Hepatocyte (in vitro differentiated cells): Measurements from ENCODE around the gene KLF2.

Experiments used
- EZH2phosphoT487 ChIP-seq: fragments of 200-600 bp; sonication (generic); IDR thresholded peaks from one replicate; pipeline ENCODE4 v1.6.1; 2018; ENCODE audit warnings: antibody characterized with exemption, mild to moderate bottlenecking, low read depth, moderate library complexity; ENCODE audit not compliant: unreplicated experiment, severe bottlenecking
- TF ChIP-seq, protein P1 (sequence below): fragments of 200-600 bp; sonication (generic); IDR thresholded peaks from 2 replicates; pipeline ENCODE4 v1.5.1; 2016; ENCODE audit warnings: antibody characterized with exemption, mild to moderate bottlenecking; ENCODE audit not compliant: poor library complexity

DNA sequence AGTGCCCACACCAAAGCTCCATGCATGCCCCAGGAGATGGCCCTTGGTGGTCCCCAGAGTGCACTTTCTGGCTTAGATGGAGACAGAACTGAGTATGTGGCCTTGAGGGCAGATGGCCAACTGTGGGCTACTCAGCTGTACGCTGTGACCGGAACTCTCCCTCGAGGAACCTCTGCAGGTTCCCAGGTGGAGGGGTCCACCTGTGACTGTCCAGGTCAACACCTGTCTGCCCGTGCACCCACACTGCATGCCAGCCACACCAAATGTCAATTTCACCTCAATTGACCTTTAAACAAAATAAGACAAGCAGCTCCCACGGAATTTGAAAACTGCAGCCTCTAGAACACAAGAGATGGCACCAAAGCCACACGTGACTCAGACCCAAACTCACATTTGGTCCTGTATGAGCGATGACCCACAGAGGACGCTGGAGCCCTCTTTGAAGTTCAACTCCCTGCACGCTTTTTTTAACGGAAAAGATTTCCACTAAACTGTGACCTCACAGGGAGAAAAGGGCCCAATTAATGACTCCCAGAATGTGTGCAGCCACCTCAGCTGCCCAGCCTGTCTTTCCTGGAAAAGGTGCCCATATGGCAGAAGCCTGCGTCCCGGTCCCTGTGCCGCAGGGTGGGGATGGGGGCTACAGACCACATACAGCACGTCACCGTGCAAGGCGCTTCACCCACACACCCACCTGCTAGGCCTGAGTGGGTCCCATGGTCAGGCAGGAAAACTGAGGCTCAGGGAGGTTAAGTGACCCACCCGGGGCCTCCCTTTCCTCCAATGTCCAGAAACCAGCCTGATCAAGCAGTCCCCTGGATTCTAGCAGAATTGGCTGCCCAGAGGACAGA, 47.7 kb downstream of the KLF2 start:
- TF ChIP-seq, protein P1, sequence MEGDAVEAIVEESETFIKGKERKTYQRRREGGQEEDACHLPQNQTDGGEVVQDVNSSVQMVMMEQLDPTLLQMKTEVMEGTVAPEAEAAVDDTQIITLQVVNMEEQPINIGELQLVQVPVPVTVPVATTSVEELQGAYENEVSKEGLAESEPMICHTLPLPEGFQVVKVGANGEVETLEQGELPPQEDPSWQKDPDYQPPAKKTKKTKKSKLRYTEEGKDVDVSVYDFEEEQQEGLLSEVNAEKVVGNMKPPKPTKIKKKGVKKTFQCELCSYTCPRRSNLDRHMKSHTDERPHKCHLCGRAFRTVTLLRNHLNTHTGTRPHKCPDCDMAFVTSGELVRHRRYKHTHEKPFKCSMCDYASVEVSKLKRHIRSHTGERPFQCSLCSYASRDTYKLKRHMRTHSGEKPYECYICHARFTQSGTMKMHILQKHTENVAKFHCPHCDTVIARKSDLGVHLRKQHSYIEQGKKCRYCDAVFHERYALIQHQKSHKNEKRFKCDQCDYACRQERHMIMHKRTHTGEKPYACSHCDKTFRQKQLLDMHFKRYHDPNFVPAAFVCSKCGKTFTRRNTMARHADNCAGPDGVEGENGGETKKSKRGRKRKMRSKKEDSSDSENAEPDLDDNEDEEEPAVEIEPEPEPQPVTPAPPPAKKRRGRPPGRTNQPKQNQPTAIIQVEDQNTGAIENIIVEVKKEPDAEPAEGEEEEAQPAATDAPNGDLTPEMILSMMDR, result no peak
- no peak for TF ChIP-seq EZH2phosphoT487
